ENCODE measurements around the gene KAZALD1. TPM values are rescaled to one million over a fixed set of nuclear protein-coding genes. Genes with fewer than 3 reads are reported as not detected.
A peak's percentile ranks its signal among the peaks of the same experiment; 100 is the strongest.

The KAZALD1 gene
- total RNA-seq, 1 donor from 2014 or later: 0.17 TPM

DNA sequence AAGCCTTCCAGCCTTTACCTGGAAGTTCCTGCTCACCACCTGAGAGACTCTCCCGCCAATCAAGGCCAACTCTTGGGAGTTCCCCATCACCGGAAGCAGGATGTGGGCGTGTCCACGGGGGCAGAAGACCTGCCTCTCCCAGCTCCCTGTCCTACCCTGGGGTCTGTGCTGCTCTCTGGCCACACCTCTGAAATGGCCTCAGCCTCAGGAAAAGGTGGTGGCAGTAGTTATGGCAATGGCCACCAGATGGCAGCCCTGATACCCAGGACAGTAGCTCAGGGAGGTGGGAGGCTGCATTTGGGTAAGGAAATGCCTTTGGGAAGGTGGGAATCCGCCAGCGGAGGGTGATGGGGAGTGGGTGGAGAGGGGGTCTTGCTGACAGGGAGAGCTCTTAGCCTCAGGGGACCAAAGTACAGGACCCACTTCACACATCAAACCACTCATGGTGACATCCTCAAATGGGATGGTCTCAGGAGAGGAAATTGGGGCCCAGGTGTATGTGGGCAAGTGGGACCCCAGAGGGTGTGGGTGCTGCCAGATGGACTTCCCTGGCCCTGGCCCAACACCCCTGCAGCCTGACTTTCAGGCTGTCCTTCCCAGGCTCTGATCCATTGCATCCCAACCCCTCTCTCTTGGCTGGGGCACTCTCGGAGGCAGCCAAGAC is 33.9 kb downstream of the KAZALD1 start:
- peak; percentile 77 for DNase-seq

DNA sequence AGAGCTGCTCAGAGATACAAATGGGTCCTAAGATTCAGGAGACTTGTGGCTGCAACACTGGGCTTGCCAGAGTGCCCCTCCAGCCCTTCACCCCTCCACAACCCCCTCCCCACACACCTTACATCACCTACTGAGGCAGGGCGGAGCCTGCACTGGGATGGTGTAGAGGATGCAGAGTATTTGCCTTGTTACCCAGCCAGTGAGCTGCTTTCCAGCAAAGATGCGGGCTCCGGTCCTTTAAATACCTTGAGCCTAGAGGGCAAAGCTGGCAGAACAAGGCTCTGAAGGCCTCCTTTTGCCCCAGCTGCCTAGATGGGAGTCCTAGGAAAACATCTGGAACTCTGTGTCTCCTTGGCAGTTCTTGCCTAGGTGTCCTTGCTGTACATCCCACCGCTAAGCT is 34.6 kb downstream of the KAZALD1 start:
- DNase-seq: no peak

DNA sequence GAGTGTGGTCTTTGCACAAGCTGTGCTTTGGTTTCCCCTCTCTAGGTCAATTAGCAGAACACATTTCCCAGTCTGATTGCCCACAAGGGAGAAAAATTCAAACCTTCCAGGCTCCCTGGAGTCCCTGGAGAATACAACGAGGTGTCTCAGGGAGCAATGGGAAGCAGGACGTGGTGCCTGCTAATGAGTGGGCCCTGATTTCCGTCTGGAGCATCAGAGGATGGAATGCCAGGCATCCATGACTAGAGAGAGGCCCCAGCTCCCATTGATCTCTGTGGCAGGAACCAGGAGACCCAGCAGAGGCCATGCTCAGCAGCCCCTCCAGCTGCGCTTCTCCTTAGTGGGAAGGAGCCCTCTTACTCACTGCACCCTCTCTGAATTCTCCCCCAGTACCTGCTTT is 36.1 kb downstream of the KAZALD1 start:
- no peak for DNase-seq

DNA sequence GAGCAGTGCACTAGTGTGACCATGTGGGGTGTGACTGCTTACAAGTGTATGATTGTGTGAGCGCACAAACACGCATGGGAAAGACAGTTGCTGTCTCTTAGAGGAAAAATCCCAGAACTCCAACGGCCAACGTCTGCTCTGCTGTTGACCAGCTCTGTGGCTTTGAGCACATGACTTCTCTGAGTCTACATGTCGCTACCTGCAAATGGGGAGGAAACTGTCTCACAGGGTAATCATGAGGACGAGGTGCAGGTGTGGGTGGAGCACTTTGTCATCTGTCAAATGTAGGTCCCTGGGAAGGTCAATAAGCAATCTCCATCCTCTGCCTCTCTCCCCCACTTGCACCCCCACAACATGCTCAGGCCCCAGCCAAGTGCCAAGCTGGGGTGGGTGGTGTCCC is 38.1 kb downstream of the KAZALD1 start:
- DNase-seq: no peak

DNA sequence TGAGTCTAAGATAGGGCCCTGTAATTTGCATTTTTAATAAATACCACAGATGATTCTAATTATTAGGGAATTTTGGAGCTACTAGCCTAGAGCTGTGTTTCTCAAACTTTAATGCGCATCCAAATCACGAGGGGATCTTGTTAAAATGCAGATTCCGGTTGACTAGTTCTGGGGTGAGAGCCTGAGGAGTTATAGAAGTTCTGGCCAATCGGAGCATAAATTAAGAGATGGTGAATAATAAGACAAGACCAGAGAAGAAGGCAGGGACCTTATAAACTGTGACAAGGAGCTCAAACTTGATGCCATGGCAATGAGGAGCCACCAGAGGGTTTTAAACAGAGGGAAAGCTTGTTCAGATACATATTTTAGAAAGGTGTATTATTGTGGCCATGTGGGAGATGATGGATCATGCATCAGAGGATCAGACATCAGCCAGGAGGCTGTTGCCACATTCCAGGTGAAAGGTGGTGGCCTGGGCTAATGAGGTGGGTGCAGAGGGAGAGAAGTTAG is 39.6 kb downstream of the KAZALD1 start:
- DNase-seq: no peak

DNA sequence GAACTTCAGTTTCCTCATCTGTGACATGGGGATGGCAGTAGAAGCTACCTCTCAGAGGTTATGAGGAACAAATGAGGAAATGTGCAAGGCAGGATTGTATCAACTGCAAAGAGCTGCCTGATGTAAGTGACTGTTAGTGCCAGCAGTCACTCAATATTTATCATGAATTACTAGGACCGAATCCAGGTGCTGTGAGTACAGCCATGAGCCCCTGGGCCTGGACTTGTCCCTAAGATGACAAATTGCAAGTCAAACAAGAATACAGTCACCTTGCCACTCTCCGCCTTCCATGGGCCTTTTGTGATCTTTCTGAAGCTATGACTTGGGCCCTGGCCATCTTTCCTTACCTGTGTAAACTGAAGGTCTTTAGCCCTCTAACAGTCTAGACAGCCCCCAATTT is 41.6 kb downstream of the KAZALD1 start:
- no peak for DNase-seq

DNA sequence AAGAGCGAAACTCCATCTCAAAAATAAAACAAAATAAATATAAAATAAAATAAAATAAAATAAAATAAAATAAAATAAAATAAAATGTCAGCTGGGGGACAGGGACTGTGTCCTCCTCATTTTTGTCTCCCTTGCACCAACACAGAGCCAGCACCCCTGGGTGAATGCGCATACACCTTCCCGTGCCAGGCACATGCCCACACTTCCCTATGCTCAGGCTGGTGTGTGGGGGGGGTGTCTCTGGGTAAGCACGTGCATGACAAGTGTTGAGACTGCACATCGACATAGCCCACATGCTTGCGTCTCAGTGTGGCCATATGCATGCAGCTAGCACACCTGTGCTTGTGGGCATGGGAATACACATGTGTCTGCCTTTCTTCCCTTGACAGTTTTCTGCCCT is 44.6 kb downstream of the KAZALD1 start:
- DNase-seq: no peak

DNA sequence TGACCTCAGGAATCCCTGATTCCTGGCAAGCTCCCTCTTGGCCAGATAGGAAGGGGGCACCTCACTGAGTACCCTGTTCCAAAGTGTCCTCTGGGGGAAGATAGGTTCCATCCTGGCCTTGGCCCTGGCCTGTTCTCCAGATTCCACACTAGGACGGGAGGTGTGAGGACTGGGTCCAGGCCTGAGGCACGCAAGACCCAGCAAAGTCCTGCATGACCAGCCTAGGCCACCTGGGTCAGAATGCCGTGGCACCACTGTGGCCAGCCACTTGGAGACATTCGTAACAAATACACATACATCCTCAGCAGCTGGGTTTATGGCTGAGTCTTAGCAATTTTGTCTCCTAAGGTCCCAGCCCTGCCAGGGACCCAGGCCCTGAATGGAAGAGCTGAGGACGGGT is 46.0 kb downstream of the KAZALD1 start:
- DNase-seq: no peak

DNA sequence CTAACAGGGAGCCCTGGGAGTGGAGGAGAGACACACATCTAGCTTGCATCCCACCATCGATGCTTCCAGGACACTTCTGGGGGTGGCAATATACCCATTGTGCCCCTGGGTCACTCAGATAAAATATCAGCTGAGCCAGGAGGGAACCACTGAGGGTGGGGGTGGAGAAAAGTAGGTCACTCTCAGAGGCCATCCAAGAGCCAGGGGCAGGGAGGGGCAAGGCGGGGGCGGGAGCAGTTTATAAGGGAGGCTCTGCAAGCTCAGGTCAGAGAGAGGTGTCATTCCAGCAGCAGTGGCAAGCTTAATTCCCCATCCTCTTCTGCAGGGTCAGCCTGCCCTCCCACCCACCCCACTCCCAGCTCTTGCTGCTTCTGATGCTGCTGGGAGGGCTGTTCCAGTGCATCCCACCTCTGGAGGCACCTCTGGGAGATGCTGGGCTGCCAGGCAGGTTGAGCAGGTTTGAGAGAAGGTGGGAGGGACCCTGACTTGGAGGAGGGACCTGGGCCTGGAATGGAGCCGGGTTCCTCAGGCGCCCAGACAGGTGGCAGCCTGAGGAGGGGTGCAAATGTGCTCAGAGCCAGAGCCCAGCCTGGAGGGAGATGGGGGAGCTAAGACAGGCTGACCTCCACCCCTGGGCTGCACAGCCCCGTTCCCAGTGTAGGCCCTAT is 49.2 kb downstream of the KAZALD1 start:
- no peak for DNase-seq

DNA sequence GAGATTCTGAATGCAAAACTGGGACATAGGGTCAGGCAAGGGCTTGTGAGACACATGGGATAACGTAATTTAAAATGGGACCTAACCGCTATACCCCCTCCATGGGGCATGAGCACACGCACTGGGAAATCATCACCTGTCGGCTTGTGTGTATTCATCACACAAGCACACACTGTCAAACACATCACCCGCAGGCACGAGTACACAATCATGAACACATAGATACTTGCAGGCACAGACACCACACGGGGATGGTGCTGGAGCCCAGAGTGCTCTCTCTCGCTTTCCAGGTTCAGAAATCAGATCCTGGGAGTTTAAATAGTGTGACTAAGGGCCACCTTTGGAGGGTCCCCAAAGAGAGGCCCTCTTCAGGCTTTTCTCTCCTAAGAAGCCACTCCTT is 49.8 kb downstream of the KAZALD1 start:
- no peak for DNase-seq

DNA sequence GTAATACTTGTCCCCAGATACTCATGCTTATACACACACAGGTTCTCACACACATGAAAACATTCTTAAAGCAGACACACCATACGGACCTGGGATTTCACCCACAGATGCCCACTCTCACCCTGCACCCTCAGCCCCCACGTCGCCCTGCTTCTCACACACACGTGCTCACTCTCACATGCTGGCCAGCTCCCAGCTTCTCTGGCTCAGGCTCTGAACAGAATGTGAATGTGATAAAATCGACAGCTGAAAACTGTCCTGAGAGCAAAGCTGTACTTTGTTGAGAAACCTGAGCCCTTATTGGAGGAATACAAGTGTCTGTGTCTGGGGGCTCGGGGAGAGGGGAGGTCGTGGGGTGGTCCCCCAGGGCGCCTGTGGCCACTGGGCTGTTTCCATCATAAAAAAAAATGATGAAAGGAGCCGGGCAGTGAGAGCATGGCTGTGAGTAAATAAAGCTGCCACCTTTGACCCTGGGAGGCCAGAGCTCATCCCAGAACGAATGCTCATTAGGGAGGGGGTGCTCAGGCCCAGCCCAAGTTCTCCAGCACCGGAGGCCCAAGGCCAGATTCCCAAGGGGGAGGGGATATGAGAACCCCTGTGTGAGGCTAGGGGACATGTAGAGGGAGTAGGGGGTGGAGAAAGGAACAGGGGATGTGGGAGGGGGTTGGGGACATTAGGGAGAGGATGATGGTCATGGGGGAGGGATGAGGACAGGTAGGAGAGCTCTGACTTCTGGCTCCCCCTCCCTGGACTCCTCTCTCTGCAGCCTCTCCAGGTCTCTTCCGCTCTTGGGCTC is 51.2 kb downstream of the KAZALD1 start:
- no peak for DNase-seq

DNA sequence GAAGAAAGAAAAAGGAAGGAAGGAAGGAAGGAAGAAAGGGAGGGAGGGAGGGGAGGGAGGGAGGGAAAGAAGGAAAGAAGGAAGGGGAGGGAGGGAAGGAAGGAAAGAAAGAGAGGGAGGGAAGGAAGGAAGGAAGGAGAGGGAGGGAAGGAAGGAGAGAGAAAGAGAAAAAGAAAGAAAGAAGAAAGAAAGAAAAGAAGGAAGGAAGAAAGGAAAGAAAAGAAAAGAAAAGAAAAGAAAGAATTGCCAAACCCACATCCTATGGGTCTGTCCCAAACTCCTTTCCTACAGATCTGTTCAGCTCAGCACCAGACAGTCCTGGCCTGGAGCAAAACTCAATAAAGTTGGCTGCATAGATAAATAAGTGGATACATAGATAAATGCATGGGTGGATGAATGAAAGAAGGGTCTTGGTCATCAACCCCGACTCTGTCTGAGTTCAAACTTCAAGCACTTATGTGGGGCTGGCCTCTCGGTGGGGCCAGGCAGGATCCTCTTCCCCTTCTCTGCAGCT is 52.2 kb downstream of the KAZALD1 start:
- DNase-seq: no peak

DNA sequence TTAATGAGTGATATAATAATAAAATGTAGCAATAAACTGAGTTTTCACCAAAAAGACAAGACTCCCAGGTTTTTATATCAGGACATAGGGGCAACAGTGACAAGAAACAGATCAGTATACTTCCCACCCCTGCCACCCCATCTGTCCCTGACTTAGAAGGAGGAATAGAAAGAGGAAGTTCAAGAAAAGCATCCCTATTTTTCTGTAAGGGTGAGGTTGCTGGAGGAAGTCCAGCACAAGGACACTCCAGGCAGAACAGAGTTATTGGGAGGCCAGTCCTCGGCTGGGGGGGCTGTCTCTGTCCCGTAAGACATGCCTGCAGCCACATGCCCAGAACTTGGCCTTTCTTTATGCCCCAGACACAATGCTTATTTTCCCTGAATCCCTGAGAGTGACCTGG is 52.9 kb downstream of the KAZALD1 start:
- DNase-seq: no peak

Other genes starting within 250 kb of the KAZALD1 start
- gene SLF2, start 149.0 kb upstream of the KAZALD1 start, total RNA-seq: 33.6 and 35.2 TPM in 2 replicates
- gene SEMA4G, start 92.5 kb upstream of the KAZALD1 start, total RNA-seq: 1.9 and 2.6 TPM in 2 replicates
- gene MRPL43, start 74.5 kb upstream of the KAZALD1 start, total RNA-seq: 50.4 and 50.6 TPM in 2 replicates
- gene TWNK, start 74.4 kb upstream of the KAZALD1 start, total RNA-seq: 7.7 and 8.8 TPM in 2 replicates
- gene LZTS2, start 62.2 kb upstream of the KAZALD1 start, total RNA-seq: 43.6 and 57.8 TPM in 2 replicates
- 0.34 and 0.88 TPM in 2 replicates for gene PDZD7, start 30.9 kb upstream of the KAZALD1 start, total RNA-seq
- 64.4 and 68.9 TPM in 2 replicates for gene SFXN3, start 30.8 kb upstream of the KAZALD1 start, total RNA-seq
- not detected in 2 replicates for gene TLX1, start 69.3 kb downstream of the KAZALD1 start, total RNA-seq
- not detected in 2 replicates for gene LBX1, start 167.5 kb downstream of the KAZALD1 start, total RNA-seq

Data from dermis blood vessel endothelial cell (primary cell).